Iris pigment epithelial cell (primary cell): ENCODE data around the gene FOXP3.
A peak's percentile ranks its signal among the peaks of the same experiment; 100 is the strongest.

ENCODE experiments used
- DNase-seq: peaks from one replicate; pipeline ENCODE4 v3.0.0-alpha.2; 2011; ENCODE audit warnings: low read depth

FOXP3 gene

GRCh38 chrX:49276207-49276606, 11.7 kb upstream of the FOXP3 start:
- no peak for DNase-seq

- no peak for DNase-seq
Observed at GRCh38 chrX:49273181-49273727, 8.7 kb upstream of the FOXP3 start.

GRCh38 chrX:49272421-49272820, 7.9 kb upstream of the FOXP3 start:
- DNase-seq: no peak

GRCh38 chrX:49271341-49271740, 6.8 kb upstream of the FOXP3 start:
- DNase-seq: no peak

- no peak for DNase-seq
Observed at GRCh38 chrX:49270249-49270921, 5.9 kb upstream of the FOXP3 start.

GRCh38 chrX:49269767-49270248, 5.3 kb upstream of the FOXP3 start, which contains the start of gene PPP1R3F:
Gene PPP1R3F (plus strand): TSS chrX:49269793. CDS start chrX:49269870, 77 bp downstream.
- DNase-seq: no peak

- peak; percentile 98 for DNase-seq
Observed at GRCh38 chrX:49269010-49269766, 4.7 kb upstream of the FOXP3 start.

- no peak for DNase-seq
Observed at GRCh38 chrX:49268702-49269009, 4.1 kb upstream of the FOXP3 start.

- DNase-seq: no peak
Observed at GRCh38 chrX:49266523-49267445, 2.3 kb upstream of the FOXP3 start.

- DNase-seq: no peak
Observed at GRCh38 chrX:49263631-49264030, 879 bp downstream of the FOXP3 start.

GRCh38 chrX:49262603-49263002, 1.9 kb downstream of the FOXP3 start:
- no peak for DNase-seq

- no peak for DNase-seq
Observed at GRCh38 chrX:49260221-49260985, 4.1 kb downstream of the FOXP3 start.

- no peak for DNase-seq
Observed at GRCh38 chrX:49258749-49259124, 5.8 kb downstream of the FOXP3 start.

- no peak for DNase-seq
Observed at GRCh38 chrX:49257846-49258748, 6.4 kb downstream of the FOXP3 start.

- DNase-seq: no peak
Observed at GRCh38 chrX:49257074-49257790, 7.3 kb downstream of the FOXP3 start.

GRCh38 chrX:49256268-49256995, 8.1 kb downstream of the FOXP3 start:
- DNase-seq: no peak

GRCh38 chrX:49254639-49255038, 9.9 kb downstream of the FOXP3 start:
- no peak for DNase-seq

GRCh38 chrX:49251325-49251724, 13.2 kb downstream of the FOXP3 start:
- DNase-seq: no peak

GRCh38 chrX:49250578-49250977, 13.9 kb downstream of the FOXP3 start:
- no peak for DNase-seq
